ENCODE measurements around the gene DHODH. TPM values are rescaled to one million over a fixed set of nuclear protein-coding genes. Genes with fewer than 3 reads are reported as not detected.
"Not testable (repeated sequence)": the region's sequence is repeated elsewhere in the genome, so short reads cannot be mapped to it uniquely, and the experiment has no call there.

DHODH gene
- total RNA-seq, 4 donors from 2014 or later = 8.2 to 12.0 (median 9.3) TPM

- 76 to 82% methylated on average over 2 of the region's 2 CpGs for WGBS, 2 donors
- no peak for DNase-seq (ENCODE audit: low spot score in 2 of 2)
- H3K9me3 ChIP-seq = peaks cover 0 to 8% (median 0%) of the 10 kb centered on the region in 4 donors
- no peaks in the 10 kb centered on the region for H3K4me1 ChIP-seq
- peaks cover 0 to 9% (median 0%) of the 10 kb centered on the region in 3 donors for H3K36me3 ChIP-seq
- H3K27me3 ChIP-seq = no peaks in the 10 kb centered on the region
- H3K27ac ChIP-seq = no peak overlapping the region
- no peak overlapping the region for H3K4me3 ChIP-seq
- TF ChIP-seq POLR2A (IDR thresholded peaks at IDR 0.05) (no peak), EP300 (IDR thresholded peaks at IDR 0.05) (peak in 1 of 2 donors; percentile 53)
These were observed 43.3 kb downstream of the DHODH start for GRCh38 chr16:72051818-72052217.

GRCh38 chr16:72054254-72054847, 45.8 kb downstream of the DHODH start, which contains the start of gene HP:
Gene HP, plus strand, starts transcription at chr16:72054505. Its CDS starts 148 bp downstream, at chr16:72054653.
- not testable (repeated sequence) for H3K27ac ChIP-seq, H3K9me3 ChIP-seq, H3K27me3 ChIP-seq, H3K4me1 ChIP-seq, H3K36me3 ChIP-seq, H3K4me3 ChIP-seq
- DNase-seq (ENCODE audit: low spot score in 2 of 2) = peak in 1 of 2 donors; percentile 40
- 82% methylated on average over 5 of the region's 5 CpGs for WGBS, 2 donors
- peak in 1 of 2 donors; percentile 36 for TF ChIP-seq EP300 (IDR thresholded peaks at IDR 0.05)

DNA sequence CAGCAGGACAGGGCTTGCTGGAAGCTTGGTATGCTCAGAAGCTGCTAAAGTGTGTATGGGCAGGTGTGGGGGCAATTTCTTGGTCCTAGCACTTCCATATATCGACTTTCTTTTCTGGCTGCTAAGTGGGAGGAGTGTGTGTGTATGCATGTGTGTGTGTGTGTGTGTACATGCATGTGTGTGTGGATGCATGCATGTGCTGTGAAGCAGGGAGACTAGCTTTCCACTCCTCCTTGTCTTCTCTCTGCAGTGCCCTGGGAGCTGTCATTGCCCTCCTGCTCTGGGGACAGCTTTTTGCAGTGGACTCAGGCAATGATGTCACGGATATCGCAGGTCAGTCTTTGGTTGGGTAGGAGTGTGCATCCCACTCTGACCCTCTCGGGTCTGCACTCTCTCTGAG, 47.4 kb downstream of the DHODH start:
- Histone ChIP-seq H3K27me3 (no peaks in the 10 kb centered on the region), H3K36me3 (peaks cover 0 to 4% (median 0%) of the 10 kb centered on the region in 3 donors), H3K27ac (no peak overlapping the region), H3K4me3 (no peak overlapping the region), H3K4me1 (no peaks in the 10 kb centered on the region), H3K9me3 (no peaks in the 10 kb centered on the region)
- no peak for DNase-seq (ENCODE audit: low spot score in 2 of 2)
- 80 to 87% methylated on average over 4 of the region's 4 CpGs for WGBS, 2 donors
- TF ChIP-seq EP300 (IDR thresholded peaks at IDR 0.05) (no peak), CTCF (IDR thresholded peaks at IDR 0.05) (no peak), POLR2A (IDR thresholded peaks at IDR 0.05) (no peak)

GRCh38 chr16:72057313-72057712, 48.8 kb downstream of the DHODH start:
- not testable (repeated sequence) for H3K36me3 ChIP-seq; H3K4me1 ChIP-seq; DNase-seq (ENCODE audit: low spot score in 2 of 2); H3K27me3 ChIP-seq; H3K27ac ChIP-seq; H3K4me3 ChIP-seq; H3K9me3 ChIP-seq
- 60% methylated on average over 1 of the region's 6 CpGs; no CpG with 5 or more reads in 1 of the 2 donors for WGBS, 2 donors

GRCh38 chr16:72059060-72059459, 50.5 kb downstream of the DHODH start:
- 64 to 73% methylated on average over 7 of the region's 7 CpGs for WGBS, 2 donors

GRCh38 chr16:72060405-72060804, 51.9 kb downstream of the DHODH start:
- no peak overlapping the region for H3K27ac ChIP-seq
- no peak overlapping the region for H3K4me3 ChIP-seq
- peaks cover 0 to 4% (median 0%) of the 10 kb centered on the region in 3 donors for H3K36me3 ChIP-seq
- H3K27me3 ChIP-seq = no peaks in the 10 kb centered on the region
- no peak for DNase-seq (ENCODE audit: low spot score in 2 of 2)
- no peaks in the 10 kb centered on the region for H3K4me1 ChIP-seq
- no peaks in the 10 kb centered on the region for H3K9me3 ChIP-seq
- TF ChIP-seq CTCF (IDR thresholded peaks at IDR 0.05) (no peak), POLR2A (IDR thresholded peaks at IDR 0.05) (no peak), EP300 (IDR thresholded peaks at IDR 0.05) (no peak)
- 90 to 95% methylated on average over 9 of the region's 9 CpGs for WGBS, 2 donors

More at GRCh38 chr16:72059060-72059459, 50.5 kb downstream of the DHODH start:
- H3K4me3 ChIP-seq; H3K4me1 ChIP-seq; DNase-seq (ENCODE audit: low spot score in 2 of 2); H3K9me3 ChIP-seq; H3K27ac ChIP-seq; H3K27me3 ChIP-seq; H3K36me3 ChIP-seq: not testable (repeated sequence)

- H3K36me3 ChIP-seq = peaks cover 0 to 4% (median 0%) of the 10 kb centered on the region in 3 donors
- no peaks in the 10 kb centered on the region for H3K27me3 ChIP-seq
- TF ChIP-seq POLR2A (IDR thresholded peaks at IDR 0.05) (no peak), CTCF (IDR thresholded peaks at IDR 0.05) (no peak), EP300 (IDR thresholded peaks at IDR 0.05) (no peak)
- no peak for DNase-seq (ENCODE audit: low spot score in 2 of 2)
- H3K9me3 ChIP-seq = no peaks in the 10 kb centered on the region
- H3K4me3 ChIP-seq = no peak overlapping the region
- H3K4me1 ChIP-seq = peaks cover 0 to 3% (median 0%) of the 10 kb centered on the region in 4 donors
- no peak overlapping the region for H3K27ac ChIP-seq
- 88 to 100% methylated on average over 1 of the region's 1 CpG for WGBS, 2 donors
These were observed 53.0 kb downstream of the DHODH start for GRCh38 chr16:72061564-72061963.

All from tibial nerve (tissue), 4 donors.